Uterus (tissue), 2 donors: ENCODE data around the gene ARRB2.

Experiments
- POLR2A ChIP-seq, 2 donors: fragments of 450-650 bp; IDR thresholded peaks; one replicate each; pipeline ENCODE4 v1.6.1; 2016; ENCODE audit warnings: antibody characterized with exemption in 2 of 2, mild to moderate bottlenecking in 1 of 2, moderate library complexity in 1 of 2
- TF ChIP-seq, protein P1 (sequence below), 4 experiments: fragments of 200-600 bp in 2 of 4; fragments of 450-650 bp in 2 of 4; sonication (generic) in 2 of 4; IDR thresholded peaks; one replicate each; pipeline ENCODE4 v1.5.1; 2016 to 2019; ENCODE audit warnings: antibody characterized with exemption in 4 of 4, mild to moderate bottlenecking in 2 of 4, moderate library complexity in 1 of 4

- TF ChIP-seq POLR2A (IDR thresholded peaks at IDR 0.05): no peak
- TF ChIP-seq, protein P1, sequence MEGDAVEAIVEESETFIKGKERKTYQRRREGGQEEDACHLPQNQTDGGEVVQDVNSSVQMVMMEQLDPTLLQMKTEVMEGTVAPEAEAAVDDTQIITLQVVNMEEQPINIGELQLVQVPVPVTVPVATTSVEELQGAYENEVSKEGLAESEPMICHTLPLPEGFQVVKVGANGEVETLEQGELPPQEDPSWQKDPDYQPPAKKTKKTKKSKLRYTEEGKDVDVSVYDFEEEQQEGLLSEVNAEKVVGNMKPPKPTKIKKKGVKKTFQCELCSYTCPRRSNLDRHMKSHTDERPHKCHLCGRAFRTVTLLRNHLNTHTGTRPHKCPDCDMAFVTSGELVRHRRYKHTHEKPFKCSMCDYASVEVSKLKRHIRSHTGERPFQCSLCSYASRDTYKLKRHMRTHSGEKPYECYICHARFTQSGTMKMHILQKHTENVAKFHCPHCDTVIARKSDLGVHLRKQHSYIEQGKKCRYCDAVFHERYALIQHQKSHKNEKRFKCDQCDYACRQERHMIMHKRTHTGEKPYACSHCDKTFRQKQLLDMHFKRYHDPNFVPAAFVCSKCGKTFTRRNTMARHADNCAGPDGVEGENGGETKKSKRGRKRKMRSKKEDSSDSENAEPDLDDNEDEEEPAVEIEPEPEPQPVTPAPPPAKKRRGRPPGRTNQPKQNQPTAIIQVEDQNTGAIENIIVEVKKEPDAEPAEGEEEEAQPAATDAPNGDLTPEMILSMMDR (IDR thresholded peaks at IDR 0.05): no peak
Measured at GRCh38 chr17:4769628-4770027, 59.2 kb downstream of the ARRB2 start.
